HCT116 (cell line): ENCODE data around the gene ARHGAP45. TPM values are rescaled to one million over a fixed set of nuclear protein-coding genes. Genes with fewer than 3 reads are reported as not detected.

Experiments
- ATAC-seq: fragments of 200-7000 bp; cut with Tn5 transposase; 2 replicates; pipeline ENCODE4 v1.9.1; 2020; ENCODE audit warnings: mild to moderate bottlenecking, moderate library complexity
- BruUV-seq: library from RNA; stranded (reverse); fragments of 400-500 nt; replicated peaks from 2 replicates; lab custom pipeline; 2021; lab: Mats Ljungman, UMichigan
- CTCF ChIA-PET: fragments of 300-600 bp; sonication (Branson Sonifier 250); formaldehyde crosslinking; loops from one replicate; lab custom pipeline; 2021; ENCODE audit warnings: antibody characterized with exemption; lab: Charles Lee
- POLR2A ChIA-PET: fragments of 300-600, 350-600 bp; sonication (Branson Sonifier 250); formaldehyde crosslinking; loops from one replicate; lab custom pipeline; 2021; ENCODE audit warnings: antibody characterized with exemption; lab: Charles Lee
- RAD21 ChIA-PET, 2 experiments: fragments of 300-600 bp; sonication (Branson Sonifier 250); formaldehyde crosslinking; loops; one replicate each; lab custom pipeline; 2023; ENCODE audit warnings: low total read pairs in 2 of 2; ENCODE audit not compliant: uncharacterized antibody in 2 of 2, unreplicated experiment in 2 of 2, low non-redundant PET in 1 of 2; lab: Charles Lee
- DNase-seq: peaks from one replicate; pipeline ENCODE4 v3.0.0-alpha.2; 2010; ENCODE audit warnings: low read depth, low spot score
- H2AFZ ChIP-seq: fragments of 200-600 bp; shearing (Covaris generic), sonication (generic); 2 replicates; pipeline ENCODE4 v1.6.1; 2017; ENCODE audit warnings: low read depth, mixed run types, mixed read lengths, antibody characterized with exemption, low read length; ENCODE audit not compliant: poor library complexity, severe bottlenecking
- H3K27ac ChIP-seq: 2 replicates; pipeline ENCODE4 v1.5.1; 2012; ENCODE audit warnings: low read depth, low read length
- H3K27me3 ChIP-seq: fragments of 200-600 bp; sonication (generic); 2 replicates; pipeline ENCODE4 v1.6.1; 2016; ENCODE audit warnings: mixed run types, low read length, mixed read lengths; ENCODE audit not compliant: insufficient read depth
- H3K36me3 ChIP-seq, 2 experiments: fragments of 200-500 bp in 1 of 2; fragments of 200-600 bp in 1 of 2; sonication (Bioruptor generic) in 1 of 2; sonication (generic) in 1 of 2; 2 replicates each; pipeline versions ENCODE4 v1.5.1 to v1.6.1; 2014 to 2016; ENCODE audit warnings: low read length in 2 of 2, inconsistent platforms in 1 of 2, mixed read lengths in 1 of 2, mixed run types in 1 of 2; ENCODE audit not compliant: insufficient read depth in 2 of 2, control insufficient read depth in 1 of 2
- H3K4me1 ChIP-seq, 2 experiments: fragments of 200-600 bp in 1 of 2; sonication (generic) in 1 of 2; 2 replicates each; pipeline versions ENCODE4 v1.5.1 to v1.6.1; 2012 to 2017; ENCODE audit warnings: low read length in 2 of 2, inconsistent platforms in 1 of 2, mild to moderate bottlenecking in 1 of 2, mixed read lengths in 1 of 2, mixed run types in 1 of 2, moderate library complexity in 1 of 2; ENCODE audit not compliant: insufficient read depth in 2 of 2, control insufficient read depth in 1 of 2
- H3K4me2 ChIP-seq: fragments of 200-600 bp; sonication (generic); 2 replicates; pipeline ENCODE4 v1.6.1; 2017; ENCODE audit warnings: mixed run types, low read length, mixed read lengths
- H3K4me3 ChIP-seq, 2 experiments: fragments of 200-600 bp in 1 of 2; sonication (generic) in 1 of 2; replicated peaks in 1 of 2; 2 replicates each; pipeline ENCODE4 v1.5.1; 2011 to 2016; ENCODE audit warnings: low read length in 2 of 2, control low read depth in 1 of 2, low read depth in 1 of 2, mild to moderate bottlenecking in 1 of 2, mixed read lengths in 1 of 2, mixed run types in 1 of 2
- H3K79me2 ChIP-seq: fragments of 200-600 bp; sonication (generic); 2 replicates; pipeline ENCODE4 v1.6.1; 2017; ENCODE audit warnings: mild to moderate bottlenecking, mixed run types, low read length, moderate library complexity, mixed read lengths; ENCODE audit not compliant: insufficient read depth
- H3K9ac ChIP-seq: fragments of 200-600 bp; sonication (generic); 2 replicates; pipeline ENCODE4 v1.6.1; 2016; ENCODE audit warnings: low read length, mixed read lengths
- H3K9me2 ChIP-seq: fragments of 200-600 bp; sonication (generic), shearing (Covaris generic); 2 replicates; pipeline ENCODE4 v1.6.1; 2017; ENCODE audit warnings: mixed run types, mild to moderate bottlenecking, moderate library complexity; ENCODE audit not compliant: insufficient read depth
- H3K9me3 ChIP-seq, 2 experiments: fragments of 200-500 bp in 1 of 2; fragments of 200-600 bp in 1 of 2; sonication (Bioruptor generic) in 1 of 2; sonication (generic) in 1 of 2; 2 replicates each; pipeline ENCODE4 v1.6.1; 2014 to 2017; ENCODE audit warnings: low read length in 2 of 2, mixed read lengths in 2 of 2, inconsistent platforms in 1 of 2, low read depth in 1 of 2, mild to moderate bottlenecking in 1 of 2, mixed run types in 1 of 2, moderate library complexity in 1 of 2; ENCODE audit not compliant: control insufficient read depth in 1 of 2, insufficient read depth in 1 of 2
- H4K20me1 ChIP-seq: fragments of 200-600 bp; sonication (generic), shearing (Covaris generic); 2 replicates; pipeline ENCODE4 v1.6.1; 2017; ENCODE audit warnings: mixed run types, mild to moderate bottlenecking, moderate library complexity; ENCODE audit not compliant: insufficient read depth
- EZH2phosphoT487 ChIP-seq: fragments of 200-600 bp; IDR thresholded peaks from 2 replicates; pipeline ENCODE4 v1.6.1; 2018; ENCODE audit warnings: antibody characterized with exemption, borderline replicate concordance
- FOSL1 ChIP-seq: IDR thresholded peaks from 2 replicates; pipeline ENCODE4 v1.6.1; 2012; ENCODE audit warnings: low read depth
- JUND ChIP-seq: IDR thresholded peaks from 2 replicates; pipeline ENCODE4 v1.6.1; 2012
- POLR2AphosphoS5 ChIP-seq: IDR thresholded peaks from 2 replicates; pipeline ENCODE4 v1.6.1; 2011; ENCODE audit warnings: mild to moderate bottlenecking, low read depth, low read length, moderate library complexity
- SP1 ChIP-seq: IDR thresholded peaks from 2 replicates; pipeline ENCODE4 v1.6.1; 2012; ENCODE audit warnings: low read depth
- SRF ChIP-seq: IDR thresholded peaks from 2 replicates; pipeline ENCODE4 v1.6.1; 2012; ENCODE audit warnings: low read depth
- TCF7L2 ChIP-seq: IDR thresholded peaks from 2 replicates; pipeline ENCODE4 v1.7.0; 2011; ENCODE audit warnings: borderline replicate concordance, inconsistent platforms; ENCODE audit not compliant: insufficient read depth, insufficient read length; ENCODE audit errors: extremely low read depth
- YY1 ChIP-seq: IDR thresholded peaks from 2 replicates; pipeline ENCODE4 v1.6.1; 2011; ENCODE audit warnings: low read length, low read depth, moderate library complexity, mild to moderate bottlenecking; ENCODE audit not compliant: insufficient replicate concordance; ENCODE audit errors: extremely low read depth
- ZNF274 ChIP-seq: fragments of 200-500 bp; sonication (Bioruptor generic); IDR thresholded peaks from 2 replicates; pipeline ENCODE4 v1.6.1; 2014; ENCODE audit warnings: mild to moderate bottlenecking, low read depth, low read length, inconsistent platforms
- intact Hi-C: fragments of 100-400 bp; cut with micrococcal nuclease; formaldehyde crosslinking; loops from 2 replicates; pipeline ENCODE4 v1.10.0; 2022
- total RNA-seq: library from RNA; stranded (reverse); gene quantifications from one replicate; pipeline ENCODE4 v1.2.1, GENCODE V29; 2021; ENCODE audit not compliant: unreplicated experiment
- TF ChIP-seq, protein P1 (sequence below): IDR thresholded peaks from 2 replicates; pipeline ENCODE4 v1.6.1; 2011; ENCODE audit warnings: mild to moderate bottlenecking, low read length, moderate library complexity; ENCODE audit not compliant: insufficient replicate concordance; ENCODE audit errors: extremely low read depth
- TF ChIP-seq, protein P2 (sequence below): IDR thresholded peaks from 2 replicates; pipeline ENCODE4 v1.6.1; 2012

The ARHGAP45 gene
- total RNA-seq, 1 experiment from 2014 or later, result 30.4 TPM

DNA sequence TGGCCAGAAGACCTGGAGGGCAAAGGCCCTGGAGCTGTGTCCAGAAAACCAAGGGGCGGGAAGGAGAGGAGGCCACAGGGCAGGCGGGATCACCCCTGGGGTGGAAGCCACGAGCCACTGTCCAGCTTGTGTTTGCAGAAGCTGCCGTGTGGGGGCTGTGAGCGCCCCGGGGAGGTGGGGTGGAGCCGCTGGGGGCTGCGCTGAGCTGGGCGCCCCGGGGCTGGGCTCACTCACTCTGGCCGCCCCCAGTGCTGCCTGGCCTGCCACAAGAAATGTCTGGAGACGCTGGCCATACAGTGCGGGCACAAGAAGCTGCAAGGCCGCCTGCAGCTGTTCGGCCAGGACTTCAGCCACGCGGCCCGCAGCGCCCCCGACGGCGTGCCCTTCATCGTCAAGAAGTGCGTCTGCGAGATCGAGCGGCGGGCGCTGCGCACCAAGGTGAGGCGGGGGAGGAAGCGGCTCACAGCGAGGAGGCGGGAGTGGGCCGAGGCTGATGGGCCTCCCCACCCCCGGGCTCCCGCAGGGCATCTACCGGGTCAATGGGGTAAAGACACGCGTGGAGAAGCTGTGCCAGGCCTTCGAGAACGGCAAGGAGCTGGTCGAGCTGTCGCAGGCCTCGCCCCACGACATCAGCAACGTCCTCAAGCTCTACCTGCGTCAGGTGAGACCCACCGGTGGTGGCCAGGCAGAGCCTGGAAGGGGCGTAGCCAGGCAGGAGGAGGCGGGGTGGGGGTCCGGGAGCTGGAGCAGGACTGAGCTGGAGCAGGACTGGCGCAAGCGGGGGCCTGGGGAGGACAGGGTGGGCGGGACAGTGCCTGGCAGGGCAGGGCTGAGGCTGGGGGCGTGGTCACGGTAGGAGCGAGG is 14.6 kb downstream of the ARHGAP45 start:
- DNase-seq (no peak), ATAC-seq (no peak)
- H3K9me3 ChIP-seq, result no peaks in the 10 kb centered on the region
- H3K4me3 ChIP-seq, result no peak overlapping the region; a peak in 1 of 4 replicates
- ChIA-PET CTCF (interaction anchor here (1.5 kb wide), 1 partner anchor 162 kb away, joined by 5 read pairs; no protein-coding TSS in a partner anchor), POLR2A (interaction anchor here (0.6 to 1.8 kb wide), 6 partner anchors 14 to 187 kb away, joined by 4 to 17 read pairs (median 6); partner anchors contain the start of genes ARHGAP45, CIRBP, CNN2 and GPX4), RAD21 (interaction anchor here in 1 of 2 experiments (0.5 to 0.6 kb wide), 2 partner anchors 9 to 162 kb away, joined by 3 to 5 read pairs; no protein-coding TSS in a partner anchor)
- no TSS peak for BruUV-seq
- peaks cover 0 to 9% of the 10 kb centered on the region in 2 experiments; a peak in 3 of 4 replicates for H3K36me3 ChIP-seq
- H3K27ac ChIP-seq, result peak overlapping the region; percentile 66; the same call in 1 of the 2 replicates
- H3K4me2 ChIP-seq, result peak overlapping the region; percentile 35; the same call in 1 of the 2 replicates
- no peak for TF ChIP-seq POLR2AphosphoS5
- TF ChIP-seq SP1, result no peak
- no peak for TF ChIP-seq EZH2phosphoT487
- no peak for TF ChIP-seq FOSL1
- TF ChIP-seq, protein P1, sequence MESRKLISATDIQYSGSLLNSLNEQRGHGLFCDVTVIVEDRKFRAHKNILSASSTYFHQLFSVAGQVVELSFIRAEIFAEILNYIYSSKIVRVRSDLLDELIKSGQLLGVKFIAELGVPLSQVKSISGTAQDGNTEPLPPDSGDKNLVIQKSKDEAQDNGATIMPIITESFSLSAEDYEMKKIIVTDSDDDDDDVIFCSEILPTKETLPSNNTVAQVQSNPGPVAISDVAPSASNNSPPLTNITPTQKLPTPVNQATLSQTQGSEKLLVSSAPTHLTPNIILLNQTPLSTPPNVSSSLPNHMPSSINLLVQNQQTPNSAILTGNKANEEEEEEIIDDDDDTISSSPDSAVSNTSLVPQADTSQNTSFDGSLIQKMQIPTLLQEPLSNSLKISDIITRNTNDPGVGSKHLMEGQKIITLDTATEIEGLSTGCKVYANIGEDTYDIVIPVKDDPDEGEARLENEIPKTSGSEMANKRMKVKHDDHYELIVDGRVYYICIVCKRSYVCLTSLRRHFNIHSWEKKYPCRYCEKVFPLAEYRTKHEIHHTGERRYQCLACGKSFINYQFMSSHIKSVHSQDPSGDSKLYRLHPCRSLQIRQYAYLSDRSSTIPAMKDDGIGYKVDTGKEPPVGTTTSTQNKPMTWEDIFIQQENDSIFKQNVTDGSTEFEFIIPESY, result no peak
- TF ChIP-seq SRF, result no peak
- no peak for TF ChIP-seq YY1
- TF ChIP-seq ZNF274, result no peak
- TF ChIP-seq TCF7L2, result no peak
- TF ChIP-seq, protein P2, sequence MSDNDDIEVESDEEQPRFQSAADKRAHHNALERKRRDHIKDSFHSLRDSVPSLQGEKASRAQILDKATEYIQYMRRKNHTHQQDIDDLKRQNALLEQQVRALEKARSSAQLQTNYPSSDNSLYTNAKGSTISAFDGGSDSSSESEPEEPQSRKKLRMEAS, result no peak
- no peak for TF ChIP-seq JUND
- no peaks in the 10 kb centered on the region for H4K20me1 ChIP-seq
- H3K4me1 ChIP-seq, result peaks cover 4 to 18% of the 10 kb centered on the region in 2 experiments
- H2AFZ ChIP-seq, result no peak overlapping the region
- no peaks in the 10 kb centered on the region for H3K27me3 ChIP-seq
- no peaks in the 10 kb centered on the region for H3K79me2 ChIP-seq
- no peak overlapping the region for H3K9ac ChIP-seq
- no peaks in the 10 kb centered on the region for H3K9me2 ChIP-seq
- intact Hi-C loops, result no loop called here
